Purkinje cell (primary cell): ENCODE measurements around the gene RAB34. TPM values are rescaled to one million over a fixed set of nuclear protein-coding genes. Genes with fewer than 3 reads are reported as not detected.

ENCODE experiments used
- polyA plus RNA-seq: library from polyadenylated mRNA; unstranded; fragments of >200 nt; fragmentation: Nextera tagmentation; gene quantifications from 2 replicates; pipeline ENCODE4 v1.2.1, GENCODE V29; 2014

RAB34 gene
- polyA plus RNA-seq = 4.9 and 7.8 TPM in 2 replicates

GRCh38 chr17:28717578-28718332, at the start of gene RAB34:
Gene RAB34 (minus strand): TSS chr17:28717868. CDS start chr17:28717266, 602 bp downstream.

GRCh38 chr17:28743243-28744103, 25.8 kb upstream of the RAB34 start, which contains the start of gene TRAF4:
Gene TRAF4 (plus strand): TSS chr17:28744011. CDS start chr17:28744113, 102 bp downstream.

GRCh38 chr17:28728364-28729200, 10.9 kb upstream of the RAB34 start, which contains the start of gene NEK8:
Gene NEK8 (plus strand): TSS chr17:28728788. CDS start chr17:28728814, 26 bp downstream.

GRCh38 chr17:28726226-28726626, 8.6 kb upstream of the RAB34 start, which contains the start of gene TLCD1:
Gene TLCD1 (minus strand): TSS chr17:28726233. CDS start chr17:28726097, 136 bp downstream.

GRCh38 chr17:28711723-28712031, 6.0 kb downstream of the RAB34 start, which contains the start of gene PROCA1:
Gene PROCA1 (minus strand): TSS chr17:28711888. CDS start chr17:28711660, 228 bp downstream.

Other genes starting within 250 kb of the RAB34 start
- not detected in 2 replicates for gene SLC13A2, start 244.2 kb downstream of the RAB34 start, polyA plus RNA-seq
- not detected in 2 replicates for gene FOXN1, start 211.5 kb downstream of the RAB34 start, polyA plus RNA-seq
- 12.3 and 30.0 TPM in 2 replicates for gene UNC119, start 165.2 kb downstream of the RAB34 start, polyA plus RNA-seq
- 60.9 and 88.9 TPM in 2 replicates for gene PIGS, start 146.3 kb downstream of the RAB34 start, polyA plus RNA-seq
- gene ALDOC, start 141.0 kb downstream of the RAB34 start, polyA plus RNA-seq = 19,909 and 22,599 TPM in 2 replicates
- 202 and 262 TPM in 2 replicates for gene SPAG5, start 118.8 kb downstream of the RAB34 start, polyA plus RNA-seq
- gene RSKR, start 103.7 kb downstream of the RAB34 start, polyA plus RNA-seq = 9.8 and 10.9 TPM in 2 replicates
- gene BLTP2, start 72.7 kb downstream of the RAB34 start, polyA plus RNA-seq = 4.0 and 4.4 TPM in 2 replicates
- gene SDF2, start 56.0 kb downstream of the RAB34 start, polyA plus RNA-seq = 174 and 197 TPM in 2 replicates
- 17.7 and 23.4 TPM in 2 replicates for gene SUPT6H, start 55.7 kb downstream of the RAB34 start, polyA plus RNA-seq
- gene PROCA1, start 6.0 kb downstream of the RAB34 start, polyA plus RNA-seq = 0.74 and 1.7 TPM in 2 replicates
- 1,067 and 1,205 TPM in 2 replicates for gene RPL23A, start 2.1 kb upstream of the RAB34 start, polyA plus RNA-seq
- gene TLCD1, start 8.4 kb upstream of the RAB34 start, polyA plus RNA-seq = 3.3 and 3.5 TPM in 2 replicates
- 2.3 TPM in 1 of 2 replicates, not detected in the other for gene NEK8, start 10.9 kb upstream of the RAB34 start, polyA plus RNA-seq
- gene TRAF4, start 26.1 kb upstream of the RAB34 start, polyA plus RNA-seq = 0.57 TPM in 1 of 2 replicates, not detected in the other
- gene FAM222B, start 124.9 kb upstream of the RAB34 start, polyA plus RNA-seq = 10.6 and 11.9 TPM in 2 replicates
- 43.5 and 54.3 TPM in 2 replicates for gene ERAL1, start 137.1 kb upstream of the RAB34 start, polyA plus RNA-seq
- gene FLOT2, start 179.9 kb upstream of the RAB34 start, polyA plus RNA-seq = 12.4 and 26.7 TPM in 2 replicates
- 3.5 and 4.2 TPM in 2 replicates for gene DHRS13, start 185.2 kb upstream of the RAB34 start, polyA plus RNA-seq
- gene PHF12, start 233.7 kb upstream of the RAB34 start, polyA plus RNA-seq = 3.7 and 6.0 TPM in 2 replicates